Germinal center (tissue), 1 donor: ENCODE measurements around the gene HBA2.
"Not testable (repeated sequence)": the region's sequence is repeated elsewhere in the genome, so short reads cannot be mapped to it uniquely, and the experiment has no call there.

Experiments used
- DNase-seq: peaks from one replicate; pipeline ENCODE4 v3.0.0; 2012; ENCODE audit warnings: mixed read lengths, low spot score

Gene HBA2

DNA sequence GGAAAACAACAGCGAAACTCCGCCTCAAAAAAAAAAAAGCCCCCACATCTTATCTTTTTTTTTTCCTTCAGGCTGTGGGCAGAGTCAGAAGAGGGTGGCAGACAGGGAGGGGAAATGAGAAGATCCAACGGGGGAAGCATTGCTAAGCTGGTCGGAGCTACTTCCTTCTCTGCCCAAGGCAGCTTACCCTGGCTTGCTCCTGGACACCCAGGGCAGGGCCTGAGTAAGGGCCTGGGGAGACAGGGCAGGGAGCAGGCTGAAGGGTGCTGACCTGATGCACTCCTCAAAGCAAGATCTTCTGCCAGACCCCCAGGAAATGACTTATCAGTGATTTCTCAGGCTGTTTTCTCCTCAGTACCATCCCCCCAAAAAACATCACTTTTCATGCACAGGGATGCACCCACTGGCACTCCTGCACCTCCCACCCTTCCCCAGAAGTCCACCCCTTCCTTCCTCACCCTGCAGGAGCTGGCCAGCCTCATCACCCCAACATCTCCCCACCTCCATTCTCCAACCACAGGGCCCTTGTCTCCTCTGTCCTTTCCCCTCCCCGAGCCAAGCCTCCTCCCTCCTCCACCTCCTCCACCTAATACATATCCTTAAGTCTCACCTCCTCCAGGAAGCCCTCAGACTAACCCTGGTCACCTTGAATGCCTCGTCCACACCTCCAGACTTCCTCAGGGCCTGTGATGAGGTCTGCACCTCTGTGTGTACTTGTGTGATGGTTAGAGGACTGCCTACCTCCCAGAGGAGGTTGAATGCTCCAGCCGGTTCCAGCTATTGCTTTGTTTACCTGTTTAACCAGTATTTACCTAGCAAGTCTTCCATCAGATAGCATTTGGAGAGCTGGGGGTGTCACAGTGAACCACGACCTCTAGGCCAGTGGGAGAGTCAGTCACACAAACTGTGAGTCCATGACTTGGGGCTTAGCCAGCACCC lies 2.6 kb downstream of the HBA2 start:
- no peak for DNase-seq

DNA sequence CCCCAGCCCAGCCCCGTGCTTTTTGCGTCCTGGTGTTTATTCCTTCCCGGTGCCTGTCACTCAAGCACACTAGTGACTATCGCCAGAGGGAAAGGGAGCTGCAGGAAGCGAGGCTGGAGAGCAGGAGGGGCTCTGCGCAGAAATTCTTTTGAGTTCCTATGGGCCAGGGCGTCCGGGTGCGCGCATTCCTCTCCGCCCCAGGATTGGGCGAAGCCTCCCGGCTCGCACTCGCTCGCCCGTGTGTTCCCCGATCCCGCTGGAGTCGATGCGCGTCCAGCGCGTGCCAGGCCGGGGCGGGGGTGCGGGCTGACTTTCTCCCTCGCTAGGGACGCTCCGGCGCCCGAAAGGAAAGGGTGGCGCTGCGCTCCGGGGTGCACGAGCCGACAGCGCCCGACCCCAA lies 3.3 kb downstream of the HBA2 start:
- DNase-seq: not testable (repeated sequence)

DNA sequence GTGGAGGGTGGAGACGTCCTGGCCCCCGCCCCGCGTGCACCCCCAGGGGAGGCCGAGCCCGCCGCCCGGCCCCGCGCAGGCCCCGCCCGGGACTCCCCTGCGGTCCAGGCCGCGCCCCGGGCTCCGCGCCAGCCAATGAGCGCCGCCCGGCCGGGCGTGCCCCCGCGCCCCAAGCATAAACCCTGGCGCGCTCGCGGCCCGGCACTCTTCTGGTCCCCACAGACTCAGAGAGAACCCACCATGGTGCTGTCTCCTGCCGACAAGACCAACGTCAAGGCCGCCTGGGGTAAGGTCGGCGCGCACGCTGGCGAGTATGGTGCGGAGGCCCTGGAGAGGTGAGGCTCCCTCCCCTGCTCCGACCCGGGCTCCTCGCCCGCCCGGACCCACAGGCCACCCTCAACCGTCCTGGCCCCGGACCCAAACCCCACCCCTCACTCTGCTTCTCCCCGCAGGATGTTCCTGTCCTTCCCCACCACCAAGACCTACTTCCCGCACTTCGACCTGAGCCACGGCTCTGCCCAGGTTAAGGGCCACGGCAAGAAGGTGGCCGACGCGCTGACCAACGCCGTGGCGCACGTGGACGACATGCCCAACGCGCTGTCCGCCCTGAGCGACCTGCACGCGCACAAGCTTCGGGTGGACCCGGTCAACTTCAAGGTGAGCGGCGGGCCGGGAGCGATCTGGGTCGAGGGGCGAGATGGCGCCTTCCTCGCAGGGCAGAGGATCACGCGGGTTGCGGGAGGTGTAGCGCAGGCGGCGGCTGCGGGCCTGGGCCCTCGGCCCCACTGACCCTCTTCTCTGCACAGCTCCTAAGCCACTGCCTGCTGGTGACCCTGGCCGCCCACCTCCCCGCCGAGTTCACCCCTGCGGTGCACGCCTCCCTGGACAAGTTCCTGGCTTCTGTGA lies 4.1 kb downstream of the HBA2 start, which contains the start of gene HBA1:
HBA1 (plus strand) TSS at position 204 of the 906 bp plus-strand sequence; CDS start at position 241, 37 bp downstream.
- not testable (repeated sequence) for DNase-seq

DNA sequence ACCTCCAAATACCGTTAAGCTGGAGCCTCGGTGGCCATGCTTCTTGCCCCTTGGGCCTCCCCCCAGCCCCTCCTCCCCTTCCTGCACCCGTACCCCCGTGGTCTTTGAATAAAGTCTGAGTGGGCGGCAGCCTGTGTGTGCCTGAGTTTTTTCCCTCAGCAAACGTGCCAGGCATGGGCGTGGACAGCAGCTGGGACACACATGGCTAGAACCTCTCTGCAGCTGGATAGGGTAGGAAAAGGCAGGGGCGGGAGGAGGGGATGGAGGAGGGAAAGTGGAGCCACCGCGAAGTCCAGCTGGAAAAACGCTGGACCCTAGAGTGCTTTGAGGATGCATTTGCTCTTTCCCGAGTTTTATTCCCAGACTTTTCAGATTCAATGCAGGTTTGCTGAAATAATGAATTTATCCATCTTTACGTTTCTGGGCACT lies 4.7 kb downstream of the HBA2 start:
- no peak for DNase-seq

DNA sequence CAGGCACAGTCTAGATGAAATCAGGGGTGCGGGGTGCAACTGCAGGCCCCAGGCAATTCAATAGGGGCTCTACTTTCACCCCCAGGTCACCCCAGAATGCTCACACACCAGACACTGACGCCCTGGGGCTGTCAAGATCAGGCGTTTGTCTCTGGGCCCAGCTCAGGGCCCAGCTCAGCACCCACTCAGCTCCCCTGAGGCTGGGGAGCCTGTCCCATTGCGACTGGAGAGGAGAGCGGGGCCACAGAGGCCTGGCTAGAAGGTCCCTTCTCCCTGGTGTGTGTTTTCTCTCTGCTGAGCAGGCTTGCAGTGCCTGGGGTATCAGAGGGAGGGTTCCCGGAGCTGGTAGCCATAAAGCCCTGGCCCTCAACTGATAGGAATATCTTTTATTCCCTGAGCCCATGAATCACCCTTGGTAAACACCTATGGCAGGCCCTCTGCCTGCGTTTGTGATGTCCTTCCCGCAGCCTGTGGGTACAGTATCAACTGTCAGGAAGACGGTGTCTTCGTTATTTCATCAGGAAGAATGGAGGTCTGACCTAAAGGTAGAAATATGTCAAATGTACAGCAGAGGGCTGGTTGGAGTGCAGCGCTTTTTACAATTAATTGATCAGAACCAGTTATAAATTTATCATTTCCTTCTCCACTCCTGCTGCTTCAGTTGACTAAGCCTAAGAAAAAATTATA lies 5.4 kb downstream of the HBA2 start:
- no peak for DNase-seq

DNA sequence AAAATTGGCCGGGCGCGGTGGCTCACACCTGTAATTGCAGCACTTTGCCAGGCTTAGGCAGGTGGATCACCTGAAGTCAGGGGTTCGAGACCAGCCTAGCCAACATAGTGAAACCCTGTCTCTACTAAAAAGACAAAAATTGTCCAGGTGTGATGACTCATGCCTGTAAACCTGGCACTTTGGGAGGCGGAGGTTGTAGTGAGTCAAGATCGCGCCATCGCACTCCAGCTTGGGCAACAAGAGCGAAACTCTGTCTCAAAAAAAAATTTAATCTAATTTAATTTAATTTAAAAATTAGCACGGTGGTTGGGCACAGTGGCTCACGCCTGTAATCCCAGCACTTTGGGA lies 6.0 kb downstream of the HBA2 start:
- no peak for DNase-seq

DNA sequence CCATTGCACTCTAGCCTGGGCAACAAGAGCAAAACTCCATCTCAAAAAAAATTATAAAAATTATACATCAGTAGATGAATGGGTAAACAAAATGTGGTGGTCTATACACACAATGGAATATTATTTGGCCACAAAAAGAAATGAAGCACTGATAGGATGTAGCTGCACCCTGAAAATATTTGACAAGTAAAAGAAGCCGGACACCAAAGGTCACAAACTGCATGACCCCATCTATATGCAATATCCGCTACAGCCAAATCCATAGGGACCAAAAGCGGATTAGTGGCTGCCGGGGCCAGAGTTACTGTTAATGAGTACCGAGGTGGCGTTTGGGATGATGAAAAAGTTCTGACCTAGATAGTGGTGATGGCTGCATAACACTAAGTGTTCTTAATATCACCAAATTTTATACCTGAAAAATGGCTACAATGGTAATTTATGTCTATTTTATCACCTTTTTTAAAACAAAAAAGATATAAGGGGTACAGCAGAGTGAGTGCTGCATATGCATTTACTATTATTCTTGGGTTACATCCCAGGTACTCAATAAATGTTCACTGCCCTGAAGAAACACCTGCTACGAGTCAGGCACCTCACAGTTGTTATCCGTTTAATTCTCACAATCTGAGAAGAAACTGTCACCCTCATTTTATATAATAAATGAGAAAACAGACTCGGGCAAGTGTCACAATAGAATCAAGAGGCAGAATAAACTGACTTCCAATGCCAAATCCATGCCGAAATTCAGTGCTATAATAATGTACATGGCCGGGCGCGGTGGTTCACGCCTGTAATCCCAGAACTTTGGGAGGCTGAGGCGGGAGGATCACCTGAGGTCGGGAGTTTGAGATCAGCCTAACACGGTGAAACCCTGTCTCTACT lies 6.8 kb downstream of the HBA2 start:
- DNase-seq: no peak

DNA sequence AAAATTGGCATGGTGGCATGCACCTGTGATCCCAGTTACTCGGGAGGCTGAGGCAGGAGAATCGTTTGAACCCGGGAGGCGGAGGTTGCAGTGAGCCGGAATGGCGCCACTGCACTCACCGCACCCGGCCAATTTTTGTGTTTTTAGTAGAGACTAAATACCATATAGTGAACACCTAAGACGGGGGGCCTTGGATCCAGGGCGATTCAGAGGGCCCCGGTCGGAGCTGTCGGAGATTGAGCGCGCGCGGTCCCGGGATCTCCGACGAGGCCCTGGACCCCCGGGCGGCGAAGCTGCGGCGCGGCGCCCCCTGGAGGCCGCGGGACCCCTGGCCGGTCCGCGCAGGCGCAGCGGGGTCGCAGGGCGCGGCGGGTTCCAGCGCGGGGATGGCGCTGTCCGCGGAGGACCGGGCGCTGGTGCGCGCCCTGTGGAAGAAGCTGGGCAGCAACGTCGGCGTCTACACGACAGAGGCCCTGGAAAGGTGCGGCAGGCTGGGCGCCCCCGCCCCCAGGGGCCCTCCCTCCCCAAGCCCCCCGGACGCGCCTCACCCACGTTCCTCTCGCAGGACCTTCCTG lies 7.5 kb downstream of the HBA2 start, which contains the start of gene HBQ1:
HBQ1 (plus strand) TSS at position 359 of the 575 bp plus-strand sequence; CDS start at position 387, 28 bp downstream.
- peak; percentile 72 for DNase-seq

DNA sequence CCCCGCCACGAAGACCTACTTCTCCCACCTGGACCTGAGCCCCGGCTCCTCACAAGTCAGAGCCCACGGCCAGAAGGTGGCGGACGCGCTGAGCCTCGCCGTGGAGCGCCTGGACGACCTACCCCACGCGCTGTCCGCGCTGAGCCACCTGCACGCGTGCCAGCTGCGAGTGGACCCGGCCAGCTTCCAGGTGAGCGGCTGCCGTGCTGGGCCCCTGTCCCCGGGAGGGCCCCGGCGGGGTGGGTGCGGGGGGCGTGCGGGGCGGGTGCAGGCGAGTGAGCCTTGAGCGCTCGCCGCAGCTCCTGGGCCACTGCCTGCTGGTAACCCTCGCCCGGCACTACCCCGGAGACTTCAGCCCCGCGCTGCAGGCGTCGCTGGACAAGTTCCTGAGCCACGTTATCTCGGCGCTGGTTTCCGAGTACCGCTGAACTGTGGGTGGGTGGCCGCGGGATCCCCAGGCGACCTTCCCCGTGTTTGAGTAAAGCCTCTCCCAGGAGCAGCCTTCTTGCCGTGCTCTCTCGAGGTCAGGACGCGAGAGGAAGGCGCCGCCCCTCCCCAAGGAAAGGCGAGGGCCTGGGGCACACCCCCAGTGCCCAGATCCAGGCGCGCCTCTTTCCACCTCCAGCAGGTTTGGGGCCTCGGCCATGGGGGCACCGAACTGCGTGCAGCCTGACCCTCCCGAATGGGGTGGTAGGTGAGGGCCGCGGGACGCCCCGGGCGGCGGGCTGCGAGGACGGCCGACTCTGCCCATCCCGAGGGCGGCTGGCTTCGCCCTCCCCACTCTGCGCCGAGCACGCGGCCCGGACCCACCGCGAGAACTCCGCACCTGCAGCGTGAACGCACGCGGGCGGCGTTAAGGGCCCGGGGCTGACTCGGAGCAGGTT lies 8.2 kb downstream of the HBA2 start:
- no peak for DNase-seq

DNA sequence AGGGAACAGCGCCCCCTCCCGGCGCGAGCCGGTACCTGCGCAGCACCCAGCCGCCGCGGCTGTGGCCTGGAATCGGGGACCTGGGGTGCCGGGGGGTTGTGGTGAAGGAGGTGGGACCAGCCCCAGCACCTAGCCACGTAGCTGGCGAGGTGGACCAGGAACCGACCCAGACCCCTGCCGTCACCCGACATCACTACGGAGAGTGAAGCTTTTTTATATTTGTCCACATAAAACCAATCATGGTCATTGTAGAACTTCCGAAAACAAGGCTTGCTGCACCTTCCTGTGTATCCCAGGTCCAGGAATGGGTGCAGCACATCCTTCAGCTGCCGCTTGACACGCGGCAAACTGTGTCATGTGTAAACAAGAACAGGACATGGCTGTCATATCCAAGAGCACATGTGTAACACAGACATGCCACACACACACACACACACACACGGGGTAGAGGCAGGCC lies 8.9 kb downstream of the HBA2 start:
- peak; percentile 92 for DNase-seq

DNA sequence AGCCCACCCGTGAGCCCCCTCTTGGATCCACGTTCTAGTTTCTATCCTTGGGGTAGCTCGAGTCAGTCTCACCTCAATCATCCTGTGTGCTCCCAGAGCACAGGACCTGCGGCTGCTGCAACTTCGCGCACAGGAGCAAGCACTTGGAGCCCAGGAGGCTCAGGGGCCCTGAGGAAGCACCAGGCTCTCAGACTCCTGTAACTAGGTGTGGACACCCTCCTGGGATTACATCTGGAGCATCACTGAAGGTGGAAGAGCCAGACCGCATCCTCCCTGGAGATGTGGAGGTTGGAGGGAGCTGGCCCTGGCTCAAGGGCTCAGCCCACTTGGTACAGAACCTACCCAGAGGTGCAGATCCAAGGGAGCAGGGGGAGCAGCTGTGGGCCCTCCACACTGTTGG lies 10.3 kb downstream of the HBA2 start:
- no peak for DNase-seq

DNA sequence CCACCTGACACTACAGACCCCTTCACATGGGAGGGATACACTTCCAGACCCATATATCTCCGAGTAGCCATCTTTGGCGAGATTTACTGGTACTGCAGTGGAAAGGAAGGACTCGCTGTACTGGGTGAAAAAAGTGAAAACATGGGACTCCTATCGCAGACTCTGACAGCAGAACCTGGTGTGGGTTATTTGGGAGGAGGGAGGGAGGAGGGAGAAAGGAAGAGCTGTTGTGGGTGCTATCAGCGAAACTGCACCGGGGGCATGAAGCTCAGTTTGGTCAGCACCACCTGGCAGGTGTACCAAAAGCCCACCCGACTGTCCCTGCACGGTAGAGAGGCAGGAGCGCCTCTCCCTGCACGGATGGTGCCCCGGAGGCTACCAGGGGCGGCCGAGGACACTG lies 12.5 kb downstream of the HBA2 start:
- no peak for DNase-seq

DNA sequence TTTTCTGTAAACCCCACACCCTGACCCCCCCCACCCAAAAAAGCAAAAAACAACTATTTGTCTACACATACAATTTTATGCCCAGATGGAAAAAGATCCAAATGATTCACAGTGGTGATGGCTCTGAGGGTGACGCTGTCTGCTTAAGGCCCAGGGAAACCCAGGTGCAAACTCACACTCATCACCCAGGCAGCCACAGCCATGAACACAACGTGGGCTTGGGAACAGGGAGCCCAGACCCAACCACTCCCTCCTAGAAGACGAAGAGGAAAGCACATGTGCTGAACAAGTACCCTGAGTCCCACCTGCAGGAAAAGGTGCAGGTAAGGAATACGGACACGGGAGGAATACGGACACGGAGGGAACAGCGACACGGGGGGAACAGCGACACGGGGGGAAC lies 13.0 kb downstream of the HBA2 start:
- no peak for DNase-seq

DNA sequence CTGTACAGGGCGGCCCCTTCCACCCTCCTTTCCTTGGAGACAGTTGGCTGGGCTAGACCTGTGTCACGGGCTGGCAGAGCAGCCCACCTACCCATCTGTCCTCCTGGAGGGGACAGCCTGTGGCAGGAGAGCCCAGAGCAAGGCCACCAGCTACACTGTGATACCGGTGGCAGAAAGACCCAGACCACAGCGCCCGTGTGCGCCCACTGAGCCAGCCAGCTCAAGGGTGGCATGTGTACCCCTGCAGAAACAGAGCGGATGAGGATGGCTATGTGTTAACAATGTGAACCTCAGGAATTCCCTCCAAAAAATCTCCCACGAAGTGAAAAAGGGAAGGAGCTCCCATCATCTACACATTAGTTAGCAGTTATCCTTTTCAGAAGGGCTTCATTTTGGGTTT lies 14.7 kb downstream of the HBA2 start:
- no peak for DNase-seq

DNA sequence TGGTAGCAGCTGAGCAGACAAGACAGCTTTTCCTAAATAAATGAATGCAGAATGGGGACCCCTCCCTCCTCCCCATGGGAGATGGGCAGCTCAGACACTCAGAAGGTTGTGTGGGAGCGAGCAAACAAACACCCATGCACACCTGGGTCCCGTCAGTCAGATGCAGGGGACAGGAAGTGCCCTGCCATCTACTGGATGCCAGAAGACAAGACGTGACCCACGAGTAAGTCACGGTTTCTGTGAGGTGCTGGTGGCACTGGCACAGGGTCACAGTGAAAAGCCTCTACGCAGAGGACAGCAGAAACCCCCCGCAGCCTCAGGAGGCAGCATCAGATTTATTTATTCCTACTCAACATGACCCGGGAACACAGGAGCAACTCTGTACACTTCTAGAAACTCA lies 16.0 kb downstream of the HBA2 start:
- peak; percentile 45 for DNase-seq

DNA sequence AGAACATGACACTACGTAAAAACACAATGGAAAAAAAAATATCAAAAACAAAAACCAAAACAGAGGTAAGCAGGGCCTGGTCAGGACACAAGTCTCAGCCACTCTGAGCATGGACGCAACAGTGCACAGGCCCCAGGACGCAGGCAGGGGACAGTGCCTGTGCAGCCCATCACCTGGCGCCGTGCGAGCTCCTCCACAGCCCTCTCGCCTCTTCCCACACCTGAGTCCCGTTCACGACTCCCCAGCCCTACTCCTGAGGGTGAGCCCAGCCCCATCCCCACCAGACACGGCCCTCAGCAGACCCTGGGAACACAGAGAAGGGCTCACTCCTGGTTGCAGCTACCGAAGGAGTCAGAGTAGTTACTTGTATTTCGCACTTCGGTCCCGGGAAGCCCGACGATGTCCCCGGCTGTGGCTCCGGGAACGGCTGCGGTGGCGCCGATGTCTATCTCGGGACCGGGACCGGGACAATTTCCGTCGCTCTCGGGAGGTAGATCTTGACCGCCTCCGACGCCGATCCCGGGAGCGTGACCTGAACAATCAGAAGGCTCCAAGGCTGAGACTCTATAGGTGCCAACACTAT lies 17.0 kb downstream of the HBA2 start:
- DNase-seq: no peak

DNA sequence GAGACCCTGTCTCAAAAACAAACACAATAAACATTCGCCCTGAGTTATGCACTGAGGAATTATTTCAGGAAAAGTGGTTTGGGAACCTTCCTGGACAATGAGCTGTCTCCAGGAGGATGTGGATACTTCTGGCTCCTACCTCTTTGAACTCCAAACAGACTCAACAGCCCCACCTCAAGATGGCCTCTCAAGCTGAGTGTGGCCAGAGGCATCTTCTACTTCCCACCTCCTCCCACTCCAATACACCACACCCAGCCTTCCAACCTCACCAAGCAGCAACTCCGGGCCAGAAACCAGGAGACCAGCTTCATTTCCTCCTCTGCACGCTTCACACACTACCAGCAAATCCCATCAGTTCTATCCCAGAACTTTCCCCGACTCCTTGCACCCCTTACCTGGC lies 19.2 kb downstream of the HBA2 start:
- DNase-seq: no peak

DNA sequence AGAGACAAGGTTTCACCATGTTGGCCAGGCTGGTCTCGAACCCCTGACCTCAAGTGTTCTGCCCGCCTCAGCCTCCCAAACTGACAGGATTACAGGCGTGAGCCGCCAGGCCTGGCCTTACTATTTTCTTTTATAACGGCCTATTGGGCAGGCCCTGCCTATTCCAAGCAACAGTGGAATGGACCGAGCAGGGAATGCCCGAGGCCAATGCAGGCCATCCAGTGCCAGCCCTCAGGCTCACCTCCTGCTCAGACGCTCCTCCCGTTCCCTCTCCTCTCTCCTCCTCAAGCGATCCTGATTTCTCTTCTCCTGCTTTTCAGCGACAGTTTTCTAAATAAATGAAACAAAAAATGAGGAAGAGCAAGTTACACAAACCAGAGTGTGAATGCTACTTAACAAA lies 20.0 kb downstream of the HBA2 start:
- DNase-seq: no peak

DNA sequence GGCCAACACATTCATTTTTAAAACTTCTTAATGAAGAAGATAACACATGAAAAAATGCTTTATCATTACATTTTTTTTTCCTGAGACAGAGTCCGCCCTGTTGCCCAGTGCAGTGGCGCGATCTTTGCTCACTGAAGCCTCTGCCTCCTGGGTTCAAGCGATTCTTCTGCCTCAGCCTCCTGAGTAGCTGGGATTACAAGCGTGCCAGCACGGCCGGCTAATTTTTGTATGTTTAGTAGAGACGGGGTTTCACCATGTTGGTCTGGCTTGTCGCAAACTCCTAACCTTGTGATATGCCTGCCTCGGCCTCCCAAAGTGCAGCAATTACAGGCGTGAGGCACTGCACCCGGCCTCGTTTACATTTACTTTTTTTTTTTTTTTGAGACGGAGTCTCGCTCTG lies 20.8 kb downstream of the HBA2 start:
- DNase-seq: no peak
